Islet of Langerhans (tissue), 1 donor: ENCODE measurements around the gene CDK8.
"Not testable (repeated sequence)": the region's sequence is repeated elsewhere in the genome, so short reads cannot be mapped to it uniquely, and the experiment has no call there.

Experiments used
- FAIRE-seq: peaks from one replicate; lab custom pipeline; 2011; peaks lifted over from hg19 to GRCh38; lab: Jason Lieb, UNC

CDK8 gene

GRCh38 chr13:26316095-26316494 is 62.2 kb downstream of the CDK8 start:
- not testable (repeated sequence) for FAIRE-seq

- FAIRE-seq = no peak
Measured at GRCh38 chr13:26320766-26321165, 66.8 kb downstream of the CDK8 start.

- no peak for FAIRE-seq
Measured at GRCh38 chr13:26323127-26323526, 69.2 kb downstream of the CDK8 start.

- FAIRE-seq = no peak
Measured at GRCh38 chr13:26323764-26324163, 69.8 kb downstream of the CDK8 start.

- no peak for FAIRE-seq
Measured at GRCh38 chr13:26324294-26324693, 70.4 kb downstream of the CDK8 start.

- FAIRE-seq = no peak
Measured at GRCh38 chr13:26324867-26325266, 70.9 kb downstream of the CDK8 start.

- FAIRE-seq = peak; percentile 47
Measured at GRCh38 chr13:26325876-26326275, 71.9 kb downstream of the CDK8 start.

GRCh38 chr13:26326562-26326961 is 72.6 kb downstream of the CDK8 start:
- FAIRE-seq = peak; percentile 79

GRCh38 chr13:26327940-26328725 is 74.2 kb downstream of the CDK8 start:
- no peak for FAIRE-seq

- FAIRE-seq = no peak
Measured at GRCh38 chr13:26335158-26335557, 81.2 kb downstream of the CDK8 start.

- no peak for FAIRE-seq
Measured at GRCh38 chr13:26340807-26341206, 86.9 kb downstream of the CDK8 start.

- FAIRE-seq = no peak
Measured at GRCh38 chr13:26342898-26343297, 89.0 kb downstream of the CDK8 start.

GRCh38 chr13:26343816-26344215 is 89.9 kb downstream of the CDK8 start:
- no peak for FAIRE-seq

GRCh38 chr13:26344980-26345379 is 91.1 kb downstream of the CDK8 start:
- FAIRE-seq = no peak

GRCh38 chr13:26348966-26349365 is 95.0 kb downstream of the CDK8 start:
- peak; percentile 49 for FAIRE-seq

- FAIRE-seq = no peak
Measured at GRCh38 chr13:26362261-26362660, 108.3 kb downstream of the CDK8 start.

- FAIRE-seq = no peak
Measured at GRCh38 chr13:26370553-26370952, 116.6 kb downstream of the CDK8 start.

GRCh38 chr13:26372747-26373146 is 118.8 kb downstream of the CDK8 start:
- FAIRE-seq = no peak

GRCh38 chr13:26376430-26376829 is 122.5 kb downstream of the CDK8 start:
- FAIRE-seq = no peak

- FAIRE-seq = no peak
Measured at GRCh38 chr13:26377038-26377437, 123.1 kb downstream of the CDK8 start.

- no peak for FAIRE-seq
Measured at GRCh38 chr13:26378116-26378515, 124.2 kb downstream of the CDK8 start.

- FAIRE-seq = no peak
Measured at GRCh38 chr13:26379831-26380230, 125.9 kb downstream of the CDK8 start.

GRCh38 chr13:26380930-26381329 is 127.0 kb downstream of the CDK8 start:
- no peak for FAIRE-seq

- no peak for FAIRE-seq
Measured at GRCh38 chr13:26382366-26382765, 128.4 kb downstream of the CDK8 start.
